GM19397 (cell line): ENCODE measurements around the gene CEP76.
"Not testable (repeated sequence)": the region's sequence is repeated elsewhere in the genome, so short reads cannot be mapped to it uniquely, and the experiment has no call there.

ENCODE experiments used
- ATAC-seq: cut with Tn5 transposase; IDR thresholded peaks from one replicate; pipeline ENCODE4 v1.9.1; 2021; ENCODE audit warnings: mild to moderate bottlenecking, moderate library complexity; ENCODE audit not compliant: unreplicated experiment

CEP76 gene

DNA sequence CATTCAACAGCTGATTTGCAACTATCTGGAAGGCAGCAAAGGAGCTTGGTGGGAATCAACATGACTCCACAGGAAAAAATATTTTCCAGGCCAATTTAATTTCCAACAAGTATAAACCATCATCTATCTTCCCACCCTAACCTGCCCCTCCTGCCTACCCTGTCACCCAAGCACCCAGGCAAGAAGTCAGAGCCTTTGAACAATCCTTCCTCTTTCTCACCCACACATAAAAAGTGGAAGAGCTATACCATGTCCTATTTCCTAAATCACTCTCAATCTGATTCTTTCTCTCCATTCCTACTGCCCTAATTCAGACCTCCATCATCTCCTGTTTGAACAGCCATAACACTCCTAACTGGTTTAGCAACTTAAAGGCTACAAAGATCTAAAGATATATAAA lies 57.3 kb downstream of the CEP76 start:
- no peak for ATAC-seq

GRCh38 chr18:12643756-12644155 lies 58.8 kb downstream of the CEP76 start:
- not testable (repeated sequence) for ATAC-seq

DNA sequence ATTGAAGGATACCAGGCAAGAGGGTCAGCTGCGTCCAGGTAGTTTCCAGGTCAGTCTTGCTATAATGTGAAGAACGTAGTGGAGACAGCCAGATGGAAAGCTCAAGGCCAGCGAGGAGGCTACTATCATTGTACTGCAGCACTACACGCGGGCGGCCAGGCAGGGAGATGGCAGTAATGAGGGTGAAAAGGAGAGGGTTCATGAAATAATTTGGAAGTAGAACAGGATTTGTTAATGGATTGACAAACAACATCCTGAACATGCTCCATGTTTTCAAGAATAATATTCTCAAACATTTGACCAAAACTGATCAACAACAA lies 61.7 kb downstream of the CEP76 start:
- no peak for ATAC-seq

DNA sequence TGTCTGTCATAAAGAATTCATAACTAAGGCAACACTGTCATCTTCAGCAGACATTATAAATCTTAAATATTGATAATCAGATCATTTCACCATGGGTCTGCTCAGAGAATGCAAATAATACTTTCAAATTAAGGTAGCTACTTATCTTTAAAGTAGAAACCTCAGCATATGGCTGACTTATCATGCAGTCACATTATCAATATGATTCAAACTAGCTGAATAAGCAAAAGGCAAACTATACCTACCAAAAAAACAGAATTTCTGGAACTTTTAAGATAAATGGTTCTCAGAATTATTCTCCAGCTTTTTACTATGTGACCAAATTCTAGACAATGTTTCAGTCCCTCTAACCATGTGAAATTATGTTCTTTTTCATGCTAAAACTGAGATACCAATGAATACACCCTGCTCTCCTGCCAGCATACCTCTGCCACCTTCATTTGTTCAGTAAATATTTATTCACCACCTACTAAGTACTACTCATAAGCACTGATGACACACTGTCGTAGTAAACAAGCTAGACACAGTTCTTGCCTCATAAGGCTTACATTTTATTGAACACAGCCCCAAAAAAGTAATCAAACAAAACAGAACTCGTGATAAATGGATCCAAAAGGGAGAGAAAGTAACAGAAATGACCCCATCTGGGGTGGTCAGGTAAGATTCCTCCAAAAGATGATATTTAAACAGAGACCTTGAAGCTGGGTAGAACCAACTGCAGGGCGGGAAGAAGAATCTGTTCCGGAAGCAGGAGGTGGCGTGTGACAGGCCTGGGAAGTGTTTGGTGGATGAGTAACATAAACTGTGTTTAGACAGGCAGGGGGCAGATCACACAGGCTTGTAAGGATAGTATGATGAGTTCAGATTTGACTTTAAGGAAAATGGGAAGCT lies 62.3 kb downstream of the CEP76 start:
- ATAC-seq = no peak

DNA sequence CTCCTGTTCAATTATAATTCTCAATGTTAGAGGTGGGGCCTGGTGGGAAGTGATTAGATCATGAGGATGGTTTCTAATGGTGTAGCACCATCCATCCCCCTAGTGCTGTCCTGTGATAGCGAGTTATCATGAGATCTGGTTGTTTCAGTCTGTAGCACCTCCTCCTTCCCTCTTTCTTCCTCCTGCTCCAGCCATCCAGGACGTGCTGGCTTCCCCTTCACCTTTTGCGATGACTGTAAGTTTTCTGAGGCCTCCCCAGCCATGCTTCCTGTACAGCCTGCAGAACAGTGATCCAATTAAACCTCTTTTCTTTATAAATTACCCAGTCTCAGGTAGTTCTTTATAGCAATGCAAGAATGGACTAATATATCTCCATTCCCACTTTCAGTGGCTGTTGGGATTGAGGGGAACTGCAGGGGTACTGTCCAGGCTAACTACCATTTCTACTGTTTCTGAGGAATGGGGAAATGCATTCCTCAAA lies 63.8 kb downstream of the CEP76 start:
- ATAC-seq = no peak

- ATAC-seq = no peak
Observed at GRCh38 chr18:12637901-12638643, 64.5 kb downstream of the CEP76 start.

GRCh38 chr18:12637393-12637792 lies 65.1 kb downstream of the CEP76 start:
- no peak for ATAC-seq

- ATAC-seq = no peak
Observed at GRCh38 chr18:12631831-12632477, 70.6 kb downstream of the CEP76 start.

DNA sequence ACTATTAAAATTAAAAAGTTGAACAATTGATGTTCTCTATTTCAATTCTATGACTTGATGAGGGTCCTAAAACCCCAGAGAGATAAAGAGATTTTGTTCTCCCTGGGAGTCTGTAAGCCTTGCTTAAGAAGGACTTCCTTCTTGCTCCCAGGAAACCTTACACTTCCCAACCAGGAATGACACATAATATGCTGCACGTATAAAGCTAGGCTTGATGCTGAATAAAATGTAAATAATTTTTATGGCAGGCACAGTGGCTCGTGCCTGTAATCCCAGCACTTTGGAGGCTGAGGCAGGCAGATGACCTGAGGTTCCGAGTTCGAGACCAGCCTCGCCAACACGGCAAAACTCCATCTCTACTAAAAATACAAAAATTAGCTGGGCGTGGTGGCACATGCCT lies 72.4 kb downstream of the CEP76 start:
- no peak for ATAC-seq

DNA sequence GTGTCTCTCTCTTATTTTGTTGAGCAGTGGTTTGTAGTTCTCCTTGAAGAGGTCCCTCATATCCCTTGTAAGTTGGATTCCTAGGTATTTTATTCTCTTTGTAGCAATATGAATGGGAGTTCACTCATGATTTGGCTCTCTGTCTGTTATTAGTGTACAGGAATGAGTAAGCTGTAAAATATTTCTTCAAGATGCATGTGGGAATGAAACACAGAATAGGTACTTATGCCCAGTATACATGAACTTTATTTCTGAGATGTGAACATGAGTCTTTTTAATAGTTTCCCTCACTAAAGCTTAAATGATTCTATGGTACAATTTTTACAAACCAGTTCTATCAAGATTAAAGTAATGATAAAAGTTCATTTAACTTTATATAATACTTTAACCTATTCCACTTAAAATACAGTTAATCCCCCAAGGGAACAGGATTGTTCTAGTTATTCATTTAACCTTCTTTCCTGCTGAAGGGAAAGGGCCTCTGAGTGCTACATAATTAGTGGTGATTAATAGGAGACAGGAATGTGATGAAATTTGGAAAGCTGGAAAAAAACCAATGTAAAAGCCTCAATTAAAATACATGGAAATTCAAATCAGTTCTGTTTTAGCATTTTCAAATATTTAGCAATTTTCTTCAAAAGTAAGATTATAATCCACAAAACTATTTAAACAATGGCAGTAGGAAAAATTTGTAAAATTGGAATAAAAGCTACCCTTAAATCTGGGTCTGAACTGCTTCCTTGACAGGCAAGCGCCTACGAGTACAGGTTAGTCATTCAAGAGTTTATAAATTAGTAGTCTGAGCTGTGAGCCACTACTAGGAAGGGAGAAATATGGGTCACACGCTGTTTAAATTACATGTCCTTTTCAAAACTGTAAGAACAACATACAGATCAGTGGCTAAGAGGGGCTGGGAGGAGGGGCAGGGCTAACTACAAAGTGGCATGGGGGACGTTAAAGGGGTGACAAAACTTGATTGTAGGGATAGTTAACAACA lies 73.5 kb downstream of the CEP76 start:
- ATAC-seq = no peak

DNA sequence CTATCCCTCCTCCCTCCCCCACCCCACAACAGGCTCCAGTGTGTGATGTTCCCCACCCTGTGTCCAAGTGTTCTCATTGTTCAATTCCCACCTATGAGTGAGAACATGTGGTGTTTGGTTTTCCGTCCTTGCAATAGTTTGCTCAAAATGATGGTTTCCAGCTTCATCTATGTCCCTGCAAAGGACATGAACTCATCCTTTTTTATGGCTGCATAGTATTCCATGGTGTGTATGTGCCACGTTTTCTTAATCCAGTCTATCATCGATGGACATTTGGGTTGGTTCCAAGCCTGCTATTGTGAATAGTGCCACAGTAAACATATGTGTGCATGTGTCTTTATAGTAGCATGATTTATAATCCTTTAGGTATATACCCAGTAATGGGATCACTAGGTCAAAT lies 75.3 kb downstream of the CEP76 start:
- ATAC-seq = not testable (repeated sequence)

GRCh38 chr18:12625241-12625640 lies 77.3 kb downstream of the CEP76 start:
- no peak for ATAC-seq
